Panc1 (cell line): ENCODE data around the gene LMNTD1.

ENCODE experiments used
- CTCF ChIP-seq: fragments of 450-650 bp; IDR thresholded peaks from 2 replicates; pipeline ENCODE4 v1.5.1; 2017; ENCODE audit warnings: mild to moderate bottlenecking
- REST ChIP-seq, 2 experiments: IDR thresholded peaks; 2 replicates each; pipeline ENCODE4 v1.6.1; 2011 to 2012; ENCODE audit warnings: low read depth in 2 of 2, control low read depth in 1 of 2, low read length in 1 of 2, mild to moderate bottlenecking in 1 of 2, moderate library complexity in 1 of 2; ENCODE audit not compliant: insufficient read depth in 1 of 2
- SIN3A ChIP-seq: IDR thresholded peaks from 2 replicates; pipeline ENCODE4 v1.6.1; 2012; ENCODE audit warnings: low read depth, mild to moderate bottlenecking, low read length, moderate library complexity, borderline replicate concordance; ENCODE audit not compliant: insufficient read depth

- TF ChIP-seq CTCF (no peak), REST (IDR thresholded peaks at IDR 0.05; ENCODE audit: insufficient read depth in 1 of 2, low read depth in 2 of 2, low read length in 1 of 2) (no peak), SIN3A (no peak)
Measured at GRCh38 chr12:25587346-25587745, 34.3 kb upstream of the LMNTD1 start.
